GM12875 (cell line): ENCODE data around the gene STK38.
"Not testable (repeated sequence)": the region's sequence is repeated elsewhere in the genome, so short reads cannot be mapped to it uniquely, and the experiment has no call there.

Source experiments
- H3K4me3 ChIP-seq: one replicate; pipeline ENCODE4 v1.5.1; 2011; ENCODE audit warnings: low read depth, low read length, control low read depth
- TF ChIP-seq, protein P1 (sequence below): IDR thresholded peaks from 2 replicates; pipeline ENCODE4 v1.5.1; 2011; ENCODE audit warnings: low read depth, mild to moderate bottlenecking, control low read depth, inconsistent platforms, low read length, moderate library complexity, borderline replicate concordance; ENCODE audit not compliant: insufficient read depth

The STK38 gene

DNA sequence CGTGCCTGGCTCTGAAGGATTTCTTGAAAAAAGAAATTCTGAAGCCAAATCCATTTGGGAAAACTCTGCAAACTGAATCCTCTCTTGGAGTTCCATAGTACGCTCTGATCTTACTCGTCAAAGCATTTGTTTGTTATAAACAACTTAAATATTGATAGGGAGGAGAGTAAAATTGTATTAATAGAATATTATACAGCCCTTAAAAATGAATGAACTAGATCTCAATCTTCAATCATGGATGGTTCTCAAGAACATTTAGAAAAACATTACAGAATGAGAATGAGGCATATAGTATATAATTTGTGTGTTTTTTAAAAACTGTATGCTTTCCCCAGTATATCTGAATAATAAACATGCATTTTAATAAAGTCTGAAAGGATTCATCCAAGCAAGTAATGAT is 79.7 kb downstream of the STK38 start:
- TF ChIP-seq, protein P1, sequence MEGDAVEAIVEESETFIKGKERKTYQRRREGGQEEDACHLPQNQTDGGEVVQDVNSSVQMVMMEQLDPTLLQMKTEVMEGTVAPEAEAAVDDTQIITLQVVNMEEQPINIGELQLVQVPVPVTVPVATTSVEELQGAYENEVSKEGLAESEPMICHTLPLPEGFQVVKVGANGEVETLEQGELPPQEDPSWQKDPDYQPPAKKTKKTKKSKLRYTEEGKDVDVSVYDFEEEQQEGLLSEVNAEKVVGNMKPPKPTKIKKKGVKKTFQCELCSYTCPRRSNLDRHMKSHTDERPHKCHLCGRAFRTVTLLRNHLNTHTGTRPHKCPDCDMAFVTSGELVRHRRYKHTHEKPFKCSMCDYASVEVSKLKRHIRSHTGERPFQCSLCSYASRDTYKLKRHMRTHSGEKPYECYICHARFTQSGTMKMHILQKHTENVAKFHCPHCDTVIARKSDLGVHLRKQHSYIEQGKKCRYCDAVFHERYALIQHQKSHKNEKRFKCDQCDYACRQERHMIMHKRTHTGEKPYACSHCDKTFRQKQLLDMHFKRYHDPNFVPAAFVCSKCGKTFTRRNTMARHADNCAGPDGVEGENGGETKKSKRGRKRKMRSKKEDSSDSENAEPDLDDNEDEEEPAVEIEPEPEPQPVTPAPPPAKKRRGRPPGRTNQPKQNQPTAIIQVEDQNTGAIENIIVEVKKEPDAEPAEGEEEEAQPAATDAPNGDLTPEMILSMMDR = no peak
- H3K4me3 ChIP-seq = no peak overlapping the region

DNA sequence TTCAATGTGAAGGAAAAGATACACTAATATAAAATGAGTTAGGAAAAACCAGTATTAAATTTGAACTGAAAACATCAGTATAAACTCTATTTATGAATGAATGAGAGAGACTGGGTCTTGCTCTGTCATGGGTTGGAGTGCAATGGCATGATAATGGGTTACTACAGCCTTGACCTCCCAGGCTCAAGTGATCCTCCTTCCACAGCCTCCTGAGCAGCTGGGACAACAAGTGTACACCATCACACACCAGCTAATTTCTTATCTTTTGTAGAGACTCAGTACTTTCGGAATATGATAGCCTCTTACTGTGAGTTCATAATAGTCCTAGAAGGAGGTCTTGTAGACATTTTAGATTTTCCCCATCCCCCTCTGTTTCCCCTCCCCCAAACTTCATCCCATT is 83.0 kb downstream of the STK38 start:
- TF ChIP-seq, protein P1 = no peak
- no peak overlapping the region for H3K4me3 ChIP-seq

DNA sequence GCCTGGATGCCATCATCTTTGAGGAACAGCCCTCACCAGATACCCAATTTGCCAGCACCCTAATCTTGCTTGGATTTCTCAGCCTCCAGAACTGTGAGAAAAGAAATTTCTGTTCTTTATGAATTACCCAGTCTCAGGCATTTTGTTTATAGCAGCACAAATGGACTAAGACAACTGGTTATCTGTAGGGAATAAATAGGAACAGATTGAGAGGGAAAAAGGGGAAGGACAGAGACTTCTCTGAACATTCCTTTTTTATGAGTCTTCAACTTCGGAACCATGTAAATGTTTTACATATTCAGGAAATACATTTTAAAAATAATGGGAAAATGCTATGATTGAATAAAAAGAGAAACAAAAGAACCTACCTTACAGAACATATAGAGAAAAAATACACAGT is 83.6 kb downstream of the STK38 start:
- no peak overlapping the region for H3K4me3 ChIP-seq
- TF ChIP-seq, protein P1 = no peak

DNA sequence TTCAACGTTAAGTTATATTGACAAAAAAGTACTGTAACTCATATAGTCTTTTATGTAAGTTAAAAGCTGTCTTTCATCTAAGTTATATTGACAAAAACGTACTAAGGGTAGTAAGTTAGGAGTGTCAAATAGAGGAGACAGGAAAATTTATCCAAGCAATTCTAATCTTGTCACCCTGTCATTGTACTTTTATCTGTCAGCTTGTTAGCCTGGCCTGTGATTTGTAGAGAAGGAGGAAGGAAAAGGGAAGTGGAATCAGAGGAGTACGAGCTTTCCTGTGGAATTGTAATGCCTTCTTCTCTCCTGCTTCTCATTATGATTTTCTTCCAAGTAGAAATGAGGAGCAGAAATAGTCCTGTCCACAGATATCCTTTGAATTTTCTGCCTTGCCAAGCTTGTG is 85.6 kb downstream of the STK38 start:
- H3K4me3 ChIP-seq = no peak overlapping the region

DNA sequence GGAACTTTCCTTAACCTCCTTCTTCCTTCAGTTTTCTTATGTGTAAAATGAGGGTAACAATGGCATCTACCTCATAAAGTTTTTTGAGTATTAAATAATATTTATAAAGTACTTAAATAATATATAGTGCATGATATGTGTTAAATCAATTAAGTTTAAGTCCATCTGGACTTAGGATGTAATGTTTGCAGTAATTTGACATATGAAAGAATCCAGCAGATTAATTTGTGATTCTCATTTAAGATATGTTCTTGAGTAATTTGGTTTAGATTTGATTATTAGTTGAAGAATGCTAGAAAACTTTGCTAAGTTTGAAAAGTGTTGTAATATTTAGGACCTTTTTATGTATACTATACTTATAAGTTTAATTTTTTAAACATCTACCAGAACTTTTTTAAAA is 86.4 kb downstream of the STK38 start:
- H3K4me3 ChIP-seq = no peak overlapping the region
- TF ChIP-seq, protein P1 = no peak

More for the DNA sequence above, 85.6 kb downstream of the STK38 start:
- TF ChIP-seq, protein P1 = no peak

DNA sequence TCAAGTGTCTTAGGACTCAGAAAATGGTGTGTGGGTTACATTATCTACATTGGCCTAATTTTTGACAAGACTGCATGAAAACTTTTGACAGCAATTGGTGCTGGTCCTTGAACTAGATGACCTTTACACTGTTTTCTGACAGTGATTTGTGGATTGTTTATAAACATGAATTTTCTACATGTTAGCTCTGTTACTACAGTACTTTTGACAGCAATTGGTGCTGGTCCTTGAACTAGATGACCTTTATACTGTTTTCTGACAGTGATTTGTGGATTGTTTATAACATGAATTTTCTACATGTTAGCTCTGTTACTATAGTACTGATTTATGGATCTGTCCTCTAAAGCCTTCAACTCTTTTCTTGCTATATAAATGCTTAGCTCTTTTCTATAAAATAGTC is 87.8 kb downstream of the STK38 start:
- no peak overlapping the region for H3K4me3 ChIP-seq
- TF ChIP-seq, protein P1 = no peak

DNA sequence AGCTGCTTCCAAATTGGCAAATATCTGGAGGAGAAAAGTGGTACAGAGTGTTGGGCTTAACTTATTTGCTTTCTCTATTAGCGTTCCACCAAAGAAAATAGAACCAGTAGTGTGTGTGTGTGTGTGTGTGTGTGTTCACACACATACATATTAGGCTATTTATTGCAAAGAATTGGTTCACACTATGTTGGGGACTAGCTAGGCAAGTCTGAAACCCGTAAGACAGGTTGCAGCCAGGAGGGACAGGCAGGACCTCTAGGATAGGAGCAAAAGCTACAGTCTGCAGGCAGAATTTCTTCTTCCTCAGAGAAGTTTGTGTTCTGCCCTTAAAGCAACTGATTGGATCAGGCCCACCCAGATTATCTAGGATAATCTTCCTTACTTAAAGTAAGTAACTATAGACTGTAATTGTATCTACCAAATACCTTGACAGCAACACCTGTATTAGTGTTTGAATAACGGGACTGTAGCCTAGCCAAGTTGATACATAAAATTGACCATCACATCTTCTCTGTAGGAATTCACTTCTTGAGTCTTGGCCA is 91.7 kb downstream of the STK38 start:
- TF ChIP-seq, protein P1 = no peak
- H3K4me3 ChIP-seq = no peak overlapping the region

DNA sequence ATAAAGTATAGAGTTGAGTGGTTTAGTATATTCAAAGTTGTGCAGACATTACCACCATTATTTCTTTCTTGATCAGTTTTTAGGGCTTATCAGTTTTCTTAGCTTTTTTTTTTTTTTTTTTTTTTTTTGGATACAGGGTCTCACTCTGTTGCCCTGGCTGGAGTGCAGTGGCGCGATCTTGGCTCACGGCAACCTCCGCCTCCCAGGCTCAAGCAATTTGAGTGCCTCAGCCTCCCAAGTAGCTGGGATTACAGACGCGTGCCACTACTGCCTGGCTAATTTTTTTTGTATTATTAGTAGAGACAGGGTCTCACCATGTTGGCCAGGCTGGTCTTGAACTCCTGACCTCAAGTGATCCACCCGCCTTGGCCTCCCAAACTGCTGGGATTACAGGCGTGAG is 94.4 kb downstream of the STK38 start:
- not testable (repeated sequence) for H3K4me3 ChIP-seq

DNA sequence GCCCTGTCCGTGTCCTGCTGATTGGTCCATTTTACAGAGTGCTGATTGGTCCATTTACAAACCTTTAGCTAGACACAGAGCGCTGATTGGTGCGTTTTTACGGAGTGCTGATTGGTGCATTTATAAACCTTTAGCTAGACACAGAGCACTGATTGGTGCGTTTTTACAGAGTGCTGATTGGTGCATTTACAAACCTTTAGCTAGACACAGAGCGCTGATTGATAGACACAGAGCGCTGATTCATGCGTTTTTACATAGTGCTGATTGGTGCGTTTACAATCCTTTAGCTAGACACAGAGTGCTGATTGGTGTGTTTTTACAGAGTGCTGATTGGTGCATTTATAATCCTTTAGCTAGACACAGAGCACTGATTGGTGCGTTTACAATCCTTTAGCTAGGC is 98.1 kb downstream of the STK38 start:
- H3K4me3 ChIP-seq = not testable (repeated sequence)
